ENCODE results near the gene SLC25A24. TPM values are rescaled to one million over a fixed set of nuclear protein-coding genes. Genes with fewer than 3 reads are reported as not detected.

The SLC25A24 gene
- total RNA-seq, 1 donor from 2014 or later: 38.9 TPM

DNA sequence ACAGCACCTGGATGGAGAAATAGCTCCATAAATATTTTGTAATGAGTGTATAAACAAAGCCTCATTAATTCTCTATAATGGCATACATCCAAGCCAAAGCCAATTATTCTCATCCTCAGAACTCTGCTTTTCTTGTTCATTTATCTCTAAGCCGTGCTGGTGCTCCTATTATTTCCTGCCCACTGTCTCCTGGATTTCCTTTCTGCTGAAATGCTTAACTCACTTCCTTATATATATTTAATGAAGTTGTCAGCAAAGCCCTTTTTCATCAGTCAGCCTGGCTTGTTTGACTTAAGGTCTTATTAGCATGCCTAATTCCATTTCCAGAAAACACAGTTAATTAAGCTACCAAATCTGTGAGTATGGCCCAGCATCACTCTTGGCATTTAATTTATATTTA lies 93.4 kb downstream of the SLC25A24 start:
- peak in 1 of 2 donors; percentile 41 for DNase-seq (ENCODE audit: low read depth in 2 of 2)

- no peak for DNase-seq (ENCODE audit: low read depth in 2 of 2)
Measured at GRCh38 chr1:108100148-108100547, 100.0 kb downstream of the SLC25A24 start.

- DNase-seq (ENCODE audit: low read depth in 2 of 2): no peak
Measured at GRCh38 chr1:108097018-108097417, 103.1 kb downstream of the SLC25A24 start.

DNA sequence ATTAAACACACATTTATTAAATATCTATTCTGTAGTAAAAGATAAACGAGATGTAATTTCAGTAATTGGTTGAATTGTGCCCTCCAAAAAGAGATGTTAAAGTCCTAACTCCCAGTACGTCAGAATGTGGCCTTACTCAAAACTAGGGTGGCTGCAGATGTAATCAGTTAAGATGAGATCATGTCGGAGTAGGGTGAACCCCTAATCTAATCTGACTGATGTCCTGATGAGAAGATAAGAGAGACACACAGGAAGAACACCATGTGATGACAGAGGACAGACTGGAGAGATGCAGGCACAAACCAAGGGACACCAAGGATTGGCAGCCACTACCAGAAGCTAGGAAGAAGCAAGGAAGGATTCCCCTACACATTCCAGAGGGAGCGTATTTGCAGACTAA lies 104.1 kb downstream of the SLC25A24 start:
- no peak for DNase-seq (ENCODE audit: low read depth in 2 of 2)

DNA sequence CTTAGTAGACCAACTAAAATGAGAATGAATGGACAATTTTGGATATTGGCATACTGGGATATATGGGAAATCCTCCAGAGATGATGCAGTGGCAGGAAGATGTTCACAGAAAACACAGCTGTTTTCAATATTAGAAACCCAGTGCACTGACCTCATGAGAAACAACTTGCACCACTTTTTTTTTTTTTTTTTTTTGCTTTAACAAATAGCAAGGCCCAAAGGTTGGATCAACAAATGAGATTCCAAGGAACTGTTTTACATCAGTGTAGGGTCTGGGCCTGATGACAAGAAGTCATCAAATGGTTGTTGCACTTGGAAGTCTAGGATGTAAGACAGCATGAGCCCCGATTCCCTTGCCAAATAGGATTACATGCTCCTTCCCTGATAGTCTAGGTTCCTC lies 110.7 kb downstream of the SLC25A24 start:
- DNase-seq (ENCODE audit: low read depth in 2 of 2): no peak

DNA sequence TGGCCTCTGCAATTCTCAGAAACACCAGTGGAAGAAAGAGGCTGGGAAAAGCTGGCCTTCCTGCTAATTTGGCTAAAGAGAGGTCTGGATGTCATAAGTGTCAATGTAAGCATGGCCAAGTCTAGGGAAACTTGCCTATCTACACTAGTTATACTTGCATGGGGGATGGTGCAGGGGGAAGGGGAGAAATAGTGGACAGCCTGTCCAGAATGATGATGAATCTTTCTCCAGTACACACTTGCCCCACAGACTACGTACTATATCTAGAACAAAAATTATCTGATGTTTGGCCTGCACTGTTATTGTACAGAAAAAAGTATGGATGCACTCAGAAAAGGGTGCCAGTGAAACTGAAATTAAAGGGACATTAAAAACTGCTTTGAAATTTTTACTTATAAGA lies 114.5 kb downstream of the SLC25A24 start:
- DNase-seq (ENCODE audit: low read depth in 2 of 2): no peak

DNA sequence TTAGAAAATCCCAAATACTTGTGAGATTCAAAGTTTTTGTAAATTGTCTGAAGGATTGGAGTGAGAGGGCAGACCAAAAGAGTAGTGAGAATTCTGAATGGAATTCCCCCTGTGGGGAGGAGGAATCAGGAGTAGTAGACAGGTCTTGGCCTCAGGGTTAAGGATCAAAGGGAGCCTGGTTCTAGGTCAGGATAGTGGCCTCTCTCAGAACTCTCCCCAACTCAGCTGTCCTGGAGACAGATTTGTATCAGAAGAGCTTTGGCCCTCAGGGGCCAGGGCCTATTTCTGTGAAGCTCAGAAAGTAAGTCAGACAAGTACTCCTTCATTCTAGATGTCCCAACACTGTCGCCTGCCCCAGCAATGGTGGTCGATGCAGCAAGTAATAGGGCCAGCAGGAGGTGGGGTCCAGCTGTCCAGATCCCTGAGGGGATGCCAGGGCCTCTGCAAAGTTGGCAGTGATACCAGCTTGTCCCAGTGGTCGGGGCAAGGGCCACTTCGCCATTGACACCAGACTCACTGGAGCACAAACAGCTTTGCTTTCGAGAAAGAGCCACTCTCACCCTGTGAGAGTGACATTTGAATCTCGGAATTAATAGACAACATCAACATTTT lies 115.2 kb downstream of the SLC25A24 start:
- no peak for DNase-seq (ENCODE audit: low read depth in 2 of 2)

Other genes starting within 250 kb of the SLC25A24 start
- gene VAV3, start 235.2 kb downstream of the SLC25A24 start, total RNA-seq: 33.3 and 59.1 TPM in 2 replicates
- not detected in 2 replicates for gene NBPF4, start 43.7 kb upstream of the SLC25A24 start, total RNA-seq
- gene NBPF6, start 250.0 kb upstream of the SLC25A24 start, total RNA-seq: not detected in 2 replicates